Endothelial cell (in vitro differentiated cells): ENCODE results near the gene CDK6. TPM values are rescaled to one million over a fixed set of nuclear protein-coding genes. Genes with fewer than 3 reads are reported as not detected.

Experiments used
- DNase-seq: peaks from one replicate; pipeline ENCODE4 v3.0.0; 2021; ENCODE audit warnings: low spot score
- H3K27ac Mint-ChIP-seq: one replicate; pipeline ENCODE4 v1.8.0; 2021; ENCODE audit warnings: mixed read lengths, inconsistent platforms; ENCODE audit not compliant: unreplicated experiment
- H3K27me3 Mint-ChIP-seq: one replicate; pipeline ENCODE4 v1.8.0; 2021; ENCODE audit warnings: mild to moderate bottlenecking, moderate library complexity, mixed read lengths, inconsistent platforms; ENCODE audit not compliant: unreplicated experiment
- H3K36me3 Mint-ChIP-seq: one replicate; pipeline ENCODE4 v1.8.0; 2021; ENCODE audit warnings: mild to moderate bottlenecking, low read depth, mixed read lengths, inconsistent platforms; ENCODE audit not compliant: unreplicated experiment
- H3K4me1 Mint-ChIP-seq: one replicate; pipeline ENCODE4 v1.8.0; 2021; ENCODE audit warnings: mild to moderate bottlenecking, mixed read lengths, inconsistent platforms; ENCODE audit not compliant: unreplicated experiment
- H3K4me3 Mint-ChIP-seq: one replicate; pipeline ENCODE4 v1.8.0; 2021; ENCODE audit warnings: mild to moderate bottlenecking, mixed read lengths, inconsistent platforms; ENCODE audit not compliant: unreplicated experiment
- H3K9me3 Mint-ChIP-seq: one replicate; pipeline ENCODE4 v1.8.0; 2021; ENCODE audit warnings: mixed read lengths, inconsistent platforms; ENCODE audit not compliant: unreplicated experiment
- total RNA-seq: library from RNA; stranded (reverse); fragmentation: NEBNext Ultra II Directional; extraction: Animal tissue kit (Norgen Biotek cat#: 25700); gene quantifications from one replicate; pipeline ENCODE4 v1.2.1, GENCODE V29; 2021; ENCODE audit not compliant: unreplicated experiment
- TF ChIP-seq, protein P1 (sequence below): fragments of 200-600 bp; sonication (generic); IDR thresholded peaks from one replicate; pipeline ENCODE4 v1.5.0; 2021; ENCODE audit warnings: antibody characterized with exemption; ENCODE audit not compliant: unreplicated experiment

Gene CDK6
- total RNA-seq, 1 donor from 2014 or later: 32.6 TPM

GRCh38 chr7:92603089-92603445 is 233.3 kb downstream of the CDK6 start:
- Mint-ChIP-seq H3K27ac (no peak overlapping the region), H3K4me1 (no peaks in the 10 kb centered on the region), H3K4me3 (no peak overlapping the region), H3K36me3 (no peaks in the 10 kb centered on the region), H3K9me3 (no peaks in the 10 kb centered on the region), H3K27me3 (peaks cover 1% of the 10 kb centered on the region)
- no peak for DNase-seq
- TF ChIP-seq, protein P1, sequence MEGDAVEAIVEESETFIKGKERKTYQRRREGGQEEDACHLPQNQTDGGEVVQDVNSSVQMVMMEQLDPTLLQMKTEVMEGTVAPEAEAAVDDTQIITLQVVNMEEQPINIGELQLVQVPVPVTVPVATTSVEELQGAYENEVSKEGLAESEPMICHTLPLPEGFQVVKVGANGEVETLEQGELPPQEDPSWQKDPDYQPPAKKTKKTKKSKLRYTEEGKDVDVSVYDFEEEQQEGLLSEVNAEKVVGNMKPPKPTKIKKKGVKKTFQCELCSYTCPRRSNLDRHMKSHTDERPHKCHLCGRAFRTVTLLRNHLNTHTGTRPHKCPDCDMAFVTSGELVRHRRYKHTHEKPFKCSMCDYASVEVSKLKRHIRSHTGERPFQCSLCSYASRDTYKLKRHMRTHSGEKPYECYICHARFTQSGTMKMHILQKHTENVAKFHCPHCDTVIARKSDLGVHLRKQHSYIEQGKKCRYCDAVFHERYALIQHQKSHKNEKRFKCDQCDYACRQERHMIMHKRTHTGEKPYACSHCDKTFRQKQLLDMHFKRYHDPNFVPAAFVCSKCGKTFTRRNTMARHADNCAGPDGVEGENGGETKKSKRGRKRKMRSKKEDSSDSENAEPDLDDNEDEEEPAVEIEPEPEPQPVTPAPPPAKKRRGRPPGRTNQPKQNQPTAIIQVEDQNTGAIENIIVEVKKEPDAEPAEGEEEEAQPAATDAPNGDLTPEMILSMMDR: no peak

- H3K4me1 Mint-ChIP-seq: no peaks in the 10 kb centered on the region
- H3K27ac Mint-ChIP-seq: no peak overlapping the region
- no peaks in the 10 kb centered on the region for H3K27me3 Mint-ChIP-seq
- H3K9me3 Mint-ChIP-seq: no peaks in the 10 kb centered on the region
- H3K36me3 Mint-ChIP-seq: no peaks in the 10 kb centered on the region
- TF ChIP-seq, protein P1: no peak
- H3K4me3 Mint-ChIP-seq: no peak overlapping the region
- no peak for DNase-seq
Measured at GRCh38 chr7:92602352-92603088, 233.9 kb downstream of the CDK6 start.

GRCh38 chr7:92598310-92598981 is 237.9 kb downstream of the CDK6 start:
- TF ChIP-seq, protein P1: no peak
- no peaks in the 10 kb centered on the region for H3K36me3 Mint-ChIP-seq
- H3K27ac Mint-ChIP-seq: no peak overlapping the region
- H3K27me3 Mint-ChIP-seq: no peaks in the 10 kb centered on the region
- no peaks in the 10 kb centered on the region for H3K4me1 Mint-ChIP-seq
- no peaks in the 10 kb centered on the region for H3K9me3 Mint-ChIP-seq
- no peak for DNase-seq
- no peak overlapping the region for H3K4me3 Mint-ChIP-seq

GRCh38 chr7:92595281-92595680 is 241.1 kb downstream of the CDK6 start:
- no peaks in the 10 kb centered on the region for H3K36me3 Mint-ChIP-seq
- H3K9me3 Mint-ChIP-seq: no peaks in the 10 kb centered on the region
- no peak for DNase-seq
- no peaks in the 10 kb centered on the region for H3K4me1 Mint-ChIP-seq
- TF ChIP-seq, protein P1: no peak
- no peak overlapping the region for H3K27ac Mint-ChIP-seq
- H3K4me3 Mint-ChIP-seq: no peak overlapping the region
- no peaks in the 10 kb centered on the region for H3K27me3 Mint-ChIP-seq

DNA sequence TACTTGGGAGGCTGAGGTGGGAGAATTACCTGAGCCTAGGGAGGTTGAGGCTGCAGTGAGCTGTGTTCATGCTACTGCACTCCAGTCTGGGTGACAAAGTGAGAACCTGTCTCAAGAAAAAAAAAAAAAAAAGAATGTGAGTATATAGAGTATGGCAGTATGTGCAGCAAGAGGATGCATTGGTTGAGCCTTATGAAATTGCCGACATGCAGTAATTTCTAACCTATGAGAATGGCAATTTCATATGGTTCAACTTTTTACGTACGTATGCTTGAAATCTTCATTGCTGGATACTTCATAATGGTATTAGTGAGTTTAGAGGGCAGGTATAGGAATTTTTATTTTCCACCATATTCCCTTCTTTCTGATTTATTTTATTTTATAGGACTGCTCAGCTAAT is 241.6 kb downstream of the CDK6 start:
- no peak overlapping the region for H3K27ac Mint-ChIP-seq
- H3K9me3 Mint-ChIP-seq: no peaks in the 10 kb centered on the region
- no peaks in the 10 kb centered on the region for H3K4me1 Mint-ChIP-seq
- no peaks in the 10 kb centered on the region for H3K36me3 Mint-ChIP-seq
- TF ChIP-seq, protein P1: no peak
- H3K4me3 Mint-ChIP-seq: no peak overlapping the region
- no peaks in the 10 kb centered on the region for H3K27me3 Mint-ChIP-seq
- DNase-seq: no peak
